Measurements from ENCODE around the gene MTCL3.

MTCL3 gene

GRCh38 chr6:127460465-127460864, 58.7 kb downstream of the MTCL3 start:
- Mint-ChIP-seq H3K36me3 (ENCODE audit: low read depth) (no peaks in the 10 kb centered on the region), H3K9me3 (no peaks in the 10 kb centered on the region), H3K4me3 (no peak overlapping the region), H3K4me1 (peaks cover 19% of the 10 kb centered on the region), H3K27ac (no peak overlapping the region), H3K27me3 (ENCODE audit: insufficient read depth) (peaks cover 31% of the 10 kb centered on the region)
- Histone ChIP-seq H3K4me3 (ENCODE audit: low read length) (no peak overlapping the region), H3K9me3 (ENCODE audit: control insufficient read depth, low read length) (no peaks in the 10 kb centered on the region), H3K9ac (ENCODE audit: extremely low read depth, low read length, poor library complexity, severe bottlenecking) (no peak overlapping the region), H3K4me1 (ENCODE audit: control insufficient read depth, insufficient read depth, low read length) (no peaks in the 10 kb centered on the region), H3K36me3 (ENCODE audit: control insufficient read depth, insufficient read depth, low read length) (no peaks in the 10 kb centered on the region), H3K27me3 (ENCODE audit: control insufficient read depth, insufficient read depth, low read length, poor library complexity, severe bottlenecking) (no peaks in the 10 kb centered on the region), H3K27ac (ENCODE audit: low read depth, low read length) (no peak overlapping the region)
- no peak for DNase-seq
- WGBS, 2 experiments (ENCODE audit: insufficient coverage in 1 of 2, insufficient read length in 1 of 2): 87 to 88% methylated on average over 1 of the region's 1 CpG
- TF ChIP-seq CTCF (conservative IDR thresholded peaks at IDR 0.05): no peak

- H3K4me3 Mint-ChIP-seq: peak within 1 kb of the TSS; percentile 44
- Histone ChIP-seq H3K9me3 (ENCODE audit: control insufficient read depth, low read length) (no peaks in the 10 kb centered on the region), H3K27me3 (ENCODE audit: control insufficient read depth, insufficient read depth, low read length, poor library complexity, severe bottlenecking) (no peaks in the 10 kb centered on the region), H3K27ac (ENCODE audit: low read depth, low read length) (no peak within 1 kb of the TSS), H3K4me1 (ENCODE audit: control insufficient read depth, insufficient read depth, low read length) (no peaks in the 10 kb centered on the region), H3K4me3 (ENCODE audit: low read length) (no peak within 1 kb of the TSS), H3K36me3 (ENCODE audit: control insufficient read depth, insufficient read depth, low read length) (no peaks in the 10 kb centered on the region), H3K9ac (ENCODE audit: extremely low read depth, low read length, poor library complexity, severe bottlenecking) (no peak within 1 kb of the TSS)
- TF ChIP-seq CTCF (conservative IDR thresholded peaks at IDR 0.05): no peak
- DNase-seq: peak; percentile 82
- WGBS, 2 experiments (ENCODE audit: insufficient coverage in 1 of 2, insufficient read length in 1 of 2): 22 to 25% methylated on average over 4 of the region's 4 CpGs
- H3K36me3 Mint-ChIP-seq (ENCODE audit: low read depth): no peaks in the 10 kb centered on the region
- peaks cover 19% of the 10 kb centered on the region for H3K4me1 Mint-ChIP-seq
- H3K27me3 Mint-ChIP-seq (ENCODE audit: insufficient read depth): peaks cover 31% of the 10 kb centered on the region
- no peak within 1 kb of the TSS for H3K27ac Mint-ChIP-seq
- no peaks in the 10 kb centered on the region for H3K9me3 Mint-ChIP-seq
These were observed 59.9 kb downstream of the MTCL3 start, which contains the start of gene KIAA0408 for GRCh38 chr6:127459231-127459641. Gene KIAA0408, minus strand, starts transcription at chr6:127459389. Its CDS starts 5,408 bp downstream, at chr6:127453981.

- no peaks in the 10 kb centered on the region for H3K9me3 ChIP-seq (ENCODE audit: control insufficient read depth, low read length)
- no peak overlapping the region for H3K27ac ChIP-seq (ENCODE audit: low read depth, low read length)
- Mint-ChIP-seq H3K27ac (no peak overlapping the region), H3K9me3 (no peaks in the 10 kb centered on the region), H3K27me3 (ENCODE audit: insufficient read depth) (peaks cover 31% of the 10 kb centered on the region), H3K4me3 (peak overlapping the region; percentile 44), H3K4me1 (peaks cover 19% of the 10 kb centered on the region), H3K36me3 (ENCODE audit: low read depth) (no peaks in the 10 kb centered on the region)
- H3K9ac ChIP-seq (ENCODE audit: extremely low read depth, low read length, poor library complexity, severe bottlenecking): no peak overlapping the region
- no peak overlapping the region for H3K4me3 ChIP-seq (ENCODE audit: low read length)
- no peak for DNase-seq
- no peaks in the 10 kb centered on the region for H3K27me3 ChIP-seq (ENCODE audit: control insufficient read depth, insufficient read depth, low read length, poor library complexity, severe bottlenecking)
- no peak for TF ChIP-seq CTCF (conservative IDR thresholded peaks at IDR 0.05)
- no peaks in the 10 kb centered on the region for H3K4me1 ChIP-seq (ENCODE audit: control insufficient read depth, insufficient read depth, low read length)
- no peaks in the 10 kb centered on the region for H3K36me3 ChIP-seq (ENCODE audit: control insufficient read depth, insufficient read depth, low read length)
- 80 to 85% methylated on average over 2 to 4 of the region's 4 CpGs for WGBS, 2 experiments (ENCODE audit: insufficient coverage in 1 of 2, insufficient read length in 1 of 2)
These were observed 60.3 kb downstream of the MTCL3 start for GRCh38 chr6:127458817-127459216.

Measured in endodermal cell (in vitro differentiated cells).